Uterus (tissue), 4 donors: ENCODE data around the gene HAGH. TPM values are rescaled to one million over a fixed set of nuclear protein-coding genes. Genes with fewer than 3 reads are reported as not detected.
"Not testable (repeated sequence)": the region's sequence is repeated elsewhere in the genome, so short reads cannot be mapped to it uniquely, and the experiment has no call there.

ENCODE experiments used
- DNase-seq, 2 donors: peaks; one replicate each; pipeline ENCODE4 v3.0.0-alpha.2; 2019 to 2020
- H3K27ac ChIP-seq, 2 donors: fragments of 200-600 bp; sonication (generic); 1 replicate in 1 of 2; 2 replicates in 1 of 2; pipeline ENCODE4 v1.5.1; 2016 to 2018
- H3K27me3 ChIP-seq, 2 donors: fragments of 200-600 bp; sonication (generic); one replicate each; pipeline ENCODE4 v1.5.1; 2018 to 2019; ENCODE audit warnings: control low read depth in 1 of 2
- H3K36me3 ChIP-seq, 2 donors: fragments of 200-600 bp; sonication (generic); one replicate each; pipeline ENCODE4 v1.5.1; 2019; ENCODE audit warnings: control low read depth in 1 of 2
- H3K4me1 ChIP-seq, 2 donors: fragments of 200-600 bp; sonication (generic); one replicate each; pipeline ENCODE4 v1.5.1; 2018 to 2019; ENCODE audit warnings: control low read depth in 1 of 2
- H3K4me3 ChIP-seq, 2 donors: fragments of 200-600 bp; sonication (generic); 1 replicate in 1 of 2; 2 replicates in 1 of 2; pipeline ENCODE4 v1.5.1; 2018 to 2019; ENCODE audit warnings: mild to moderate bottlenecking in 1 of 2
- H3K9me3 ChIP-seq, 2 donors: fragments of 200-600 bp; sonication (generic); one replicate each; pipeline ENCODE4 v1.5.1; 2019; ENCODE audit warnings: control low read depth in 1 of 2
- CTCF ChIP-seq, 4 experiments: fragments of 200-600 bp in 2 of 4; fragments of 450-650 bp in 2 of 4; sonication (generic) in 2 of 4; IDR thresholded peaks; one replicate each; pipeline ENCODE4 v1.5.1; 2016 to 2019; ENCODE audit warnings: antibody characterized with exemption in 4 of 4, mild to moderate bottlenecking in 2 of 4, moderate library complexity in 1 of 4
- POLR2A ChIP-seq, 2 donors: fragments of 450-650 bp; IDR thresholded peaks; one replicate each; pipeline ENCODE4 v1.6.1; 2016; ENCODE audit warnings: antibody characterized with exemption in 2 of 2, mild to moderate bottlenecking in 1 of 2, moderate library complexity in 1 of 2
- intact Hi-C: fragments of 100-400 bp; cut with DNase I; formaldehyde crosslinking; loops from one replicate; pipeline ENCODE4 v1.15.1; 2023; ENCODE audit warnings: low total_unique reads
- total RNA-seq, 4 donors: library from RNA; depleted of rRNA in 3 of 4; stranded (reverse); fragments of >200 nt in 3 of 4; gene quantifications; one replicate each; pipeline versions ENCODE4 v1.1.0 to v1.2.4, GENCODE V29; 2014 to 2023
- donor health status: DM: yes; HTN: yes; CAD: no.

HAGH gene
- total RNA-seq = 10 to 100 TPM; 22.9 to 75.3 (median 34.0) TPM

- TF ChIP-seq POLR2A (IDR thresholded peaks at IDR 0.05) (peak; percentile 25 to 52), CTCF (IDR thresholded peaks at IDR 0.05) (peak in 1 of 4 experiments; percentile 28)
- Histone ChIP-seq H3K36me3 (no peaks in the 10 kb centered on the region), H3K4me3 (peak within 1 kb of the TSS; percentile 95 to 96), H3K9me3 (no peaks in the 10 kb centered on the region), H3K4me1 (peaks cover 0 to 12% of the 10 kb centered on the region in 2 donors), H3K27ac (peak within 1 kb of the TSS; percentile 75 to 81), H3K27me3 (no peaks in the 10 kb centered on the region)
- intact Hi-C loops = no loop called here
- peak; percentile 89 to 93 for DNase-seq
Observed at GRCh38 chr16:1826691-1827573, at the start of gene HAGH, which contains the start of gene FAHD1. HAGH (minus strand) TSS chr16:1826825; CDS start chr16:1826787, 38 bp downstream. FAHD1 (plus strand) TSS chr16:1827206; CDS start chr16:1827239, 33 bp downstream.

GRCh38 chr16:1876066-1876465 lies 49.4 kb upstream of the HAGH start:
- H3K4me1 ChIP-seq, intact Hi-C loops, H3K4me3 ChIP-seq, H3K9me3 ChIP-seq, DNase-seq, H3K36me3 ChIP-seq, H3K27ac ChIP-seq: not testable (repeated sequence)
- H3K27me3 ChIP-seq = peaks cover 5 to 12% of the 10 kb centered on the region in 2 donors

GRCh38 chr16:1874854-1875253 lies 48.2 kb upstream of the HAGH start:
- H3K9me3 ChIP-seq = no peaks in the 10 kb centered on the region
- H3K4me1 ChIP-seq = peaks cover 0 to 4% of the 10 kb centered on the region in 2 donors
- TF ChIP-seq CTCF (IDR thresholded peaks at IDR 0.05) (no peak), POLR2A (IDR thresholded peaks at IDR 0.05) (no peak)
- no peak overlapping the region for H3K4me3 ChIP-seq
- H3K36me3 ChIP-seq = no peaks in the 10 kb centered on the region
- no peak overlapping the region for H3K27ac ChIP-seq
- intact Hi-C loops = no loop called here
- H3K27me3 ChIP-seq = peaks cover 5 to 12% of the 10 kb centered on the region in 2 donors
- no peak for DNase-seq

GRCh38 chr16:1871974-1872635 lies 45.5 kb upstream of the HAGH start, which contains the start of gene MEIOB:
MEIOB (minus strand) TSS chr16:1872164; CDS start chr16:1868175, 3,989 bp downstream.
- TF ChIP-seq POLR2A (IDR thresholded peaks at IDR 0.05) (no peak), CTCF (IDR thresholded peaks at IDR 0.05) (no peak)
- intact Hi-C loops = no loop called here
- Histone ChIP-seq H3K4me1 (peaks cover 0 to 4% of the 10 kb centered on the region in 2 donors), H3K27me3 (peaks cover 5 to 12% of the 10 kb centered on the region in 2 donors), H3K36me3 (no peaks in the 10 kb centered on the region), H3K27ac (no peak within 1 kb of the TSS), H3K9me3 (no peaks in the 10 kb centered on the region), H3K4me3 (no peak within 1 kb of the TSS)
- no peak for DNase-seq

GRCh38 chr16:1870365-1871082 lies 43.9 kb upstream of the HAGH start:
- intact Hi-C loops = no loop called here
- peaks cover 5 to 12% of the 10 kb centered on the region in 2 donors for H3K27me3 ChIP-seq

More at GRCh38 chr16:1870365-1871082, 43.9 kb upstream of the HAGH start:
- TF ChIP-seq POLR2A (IDR thresholded peaks at IDR 0.05) (no peak), CTCF (IDR thresholded peaks at IDR 0.05) (no peak)
- no peaks in the 10 kb centered on the region for H3K36me3 ChIP-seq
- H3K4me3 ChIP-seq = no peak overlapping the region
- peaks cover 0 to 4% of the 10 kb centered on the region in 2 donors for H3K4me1 ChIP-seq
- DNase-seq = no peak
- H3K9me3 ChIP-seq = no peaks in the 10 kb centered on the region
- H3K27ac ChIP-seq = no peak overlapping the region
